Measurements from ENCODE around the gene HNRNPA0.
"Not testable (repeated sequence)": the region's sequence is repeated elsewhere in the genome, so short reads cannot be mapped to it uniquely, and the experiment has no call there.

HNRNPA0 gene

DNA sequence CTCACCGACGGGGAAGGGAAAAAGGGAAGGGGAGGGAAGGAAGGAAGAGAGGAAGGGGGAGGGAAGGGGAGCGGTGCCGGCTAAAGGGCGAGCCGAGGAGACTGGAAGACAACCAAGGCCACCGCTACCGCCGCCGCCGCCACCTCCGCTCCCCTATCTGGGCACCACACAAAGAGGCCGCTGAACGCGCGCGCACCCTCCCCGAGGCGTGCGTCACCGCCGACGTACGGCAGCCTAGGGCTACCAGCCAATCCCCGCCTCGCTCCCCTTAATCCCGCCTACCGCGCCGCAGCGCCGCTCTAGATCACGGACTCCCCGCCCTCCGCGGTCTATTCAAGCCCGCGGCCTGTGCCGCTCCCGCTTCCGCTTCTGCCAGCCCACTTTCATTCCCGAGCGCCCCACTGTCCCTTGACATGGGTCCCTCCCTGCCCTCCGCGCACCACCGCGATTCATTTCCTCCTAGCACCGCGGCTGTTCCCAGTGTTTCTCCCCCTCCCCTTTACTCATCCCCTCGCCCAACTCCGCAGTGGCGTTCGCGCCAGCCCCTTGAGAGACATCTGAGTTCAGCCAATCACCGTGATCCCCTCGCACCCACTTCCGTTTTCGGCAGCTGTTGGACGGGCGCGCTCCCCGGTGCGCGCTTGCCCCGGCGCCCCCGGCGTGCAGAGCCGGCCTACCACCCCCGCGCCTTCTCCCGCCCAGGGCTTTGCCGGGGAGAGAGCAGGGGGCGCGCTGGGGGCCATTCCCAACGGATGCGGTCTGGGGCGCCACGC lies at the start of gene HNRNPA0:
Gene HNRNPA0 (minus strand): TSS at position 176 of the 773 bp plus-strand sequence. CDS start 297 bp downstream, outside the sequence.
- peak; percentile 98 for DNase-seq

DNA sequence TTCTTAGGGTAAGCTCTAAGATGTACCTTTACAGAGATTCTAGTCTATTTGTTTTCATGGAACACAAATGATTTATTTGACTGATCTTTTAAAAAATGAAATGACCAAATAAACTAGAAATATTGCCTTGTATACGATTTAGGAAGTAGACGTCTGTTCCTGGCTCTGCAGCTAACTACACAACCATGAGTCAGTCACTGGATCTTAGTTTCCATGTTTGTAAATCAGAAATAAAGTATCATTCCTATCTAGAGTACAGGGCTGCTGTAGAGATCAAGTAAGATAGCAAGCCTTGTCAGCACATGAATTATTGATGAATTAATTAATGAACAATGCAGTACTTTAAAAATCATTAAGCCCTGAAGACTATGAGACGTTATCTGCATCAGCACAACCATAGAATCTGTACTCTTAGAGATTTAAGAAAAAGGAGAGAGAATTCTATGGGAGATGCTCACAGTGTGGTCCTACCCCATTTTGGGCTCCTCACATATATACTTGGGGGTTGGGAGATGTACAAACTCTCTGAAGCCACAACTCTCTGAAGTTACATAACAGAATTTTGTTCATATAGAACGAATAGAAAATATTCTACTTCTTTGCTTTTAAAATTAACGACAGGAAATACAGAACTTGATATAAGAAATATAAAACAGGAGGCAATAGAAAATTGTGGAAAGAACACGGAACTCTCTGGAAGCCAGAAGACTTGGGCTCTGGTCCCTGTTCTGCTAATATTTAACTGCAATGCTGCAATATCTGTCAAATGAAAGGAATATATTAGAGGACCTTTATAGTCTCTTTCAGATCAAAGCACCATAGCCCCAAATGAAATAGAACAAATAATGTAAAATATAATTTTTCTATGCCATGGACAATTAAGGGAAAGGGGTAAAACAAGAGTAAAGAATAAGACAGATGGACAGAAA lies 48.4 kb upstream of the HNRNPA0 start:
- DNase-seq, result no peak

DNA sequence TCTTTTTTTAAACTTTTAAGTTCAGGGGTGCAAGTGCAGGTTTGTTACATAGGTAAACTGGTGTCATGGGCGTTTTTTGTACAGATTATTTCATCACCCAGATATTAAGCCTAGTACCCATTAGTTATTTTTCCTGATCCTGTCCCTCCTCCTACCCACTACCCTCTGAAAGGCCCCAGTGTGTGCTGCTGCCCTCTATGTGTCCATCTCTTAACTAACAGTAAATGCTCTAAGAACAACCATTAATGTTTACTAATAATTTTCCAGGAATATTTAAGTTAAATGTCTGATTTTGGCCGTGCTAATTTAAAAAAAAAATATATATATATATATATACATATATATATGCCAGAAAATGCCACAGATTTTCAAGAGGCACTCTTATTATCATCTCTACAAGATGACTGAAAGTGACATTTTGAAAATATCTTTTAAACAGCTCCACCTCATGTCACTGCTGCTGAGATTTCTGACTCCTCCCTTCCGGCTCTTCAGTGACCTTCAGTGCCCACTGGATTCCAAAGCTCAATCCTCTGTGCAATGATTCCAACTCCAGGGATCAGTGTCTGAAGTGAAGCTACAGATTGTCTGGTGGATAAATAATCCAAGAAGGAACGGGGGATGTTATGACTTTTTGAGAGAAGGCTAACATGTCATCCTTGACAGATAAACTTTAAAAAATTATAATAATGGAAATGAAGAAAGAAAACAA lies 46.7 kb upstream of the HNRNPA0 start:
- DNase-seq, result no peak

DNA sequence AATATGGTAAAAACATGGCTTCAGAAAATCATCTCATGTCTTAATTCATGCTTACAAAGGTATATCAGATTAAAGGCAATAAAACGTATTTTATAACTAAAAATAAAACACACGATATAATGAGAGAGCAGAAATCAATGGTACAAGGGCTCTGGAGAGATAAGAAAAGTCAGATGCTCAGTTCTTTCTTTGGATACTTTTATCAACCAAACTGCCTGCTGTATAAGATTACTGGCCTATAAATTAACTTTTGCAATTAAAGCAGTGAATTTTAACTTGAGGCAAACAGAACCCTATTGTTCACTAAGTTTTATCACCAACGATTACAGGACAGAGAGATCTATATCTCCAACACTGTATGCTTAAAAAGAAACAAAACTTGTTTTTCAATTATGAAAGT lies 42.1 kb upstream of the HNRNPA0 start:
- no peak for DNase-seq

DNA sequence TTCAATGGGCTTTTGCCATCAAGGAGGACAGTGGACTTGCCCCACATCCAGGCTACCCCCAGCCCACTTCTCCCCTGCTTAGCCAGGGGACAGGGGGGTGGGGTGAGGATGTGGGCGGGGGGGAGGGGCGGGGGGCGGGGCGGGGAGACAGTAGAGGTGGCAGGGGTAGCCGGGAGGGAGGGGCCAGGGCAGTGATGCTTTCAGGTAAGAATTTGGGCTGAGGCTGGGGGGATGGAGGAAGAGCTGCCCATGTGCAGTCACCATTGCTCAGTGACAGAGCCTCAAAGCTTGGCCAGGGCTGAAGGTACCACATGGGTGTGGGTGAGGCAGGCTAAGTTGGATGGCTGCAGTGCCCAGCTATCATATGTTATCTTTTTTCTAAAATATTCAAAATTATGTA lies 40.7 kb upstream of the HNRNPA0 start:
- DNase-seq, result no peak

DNA sequence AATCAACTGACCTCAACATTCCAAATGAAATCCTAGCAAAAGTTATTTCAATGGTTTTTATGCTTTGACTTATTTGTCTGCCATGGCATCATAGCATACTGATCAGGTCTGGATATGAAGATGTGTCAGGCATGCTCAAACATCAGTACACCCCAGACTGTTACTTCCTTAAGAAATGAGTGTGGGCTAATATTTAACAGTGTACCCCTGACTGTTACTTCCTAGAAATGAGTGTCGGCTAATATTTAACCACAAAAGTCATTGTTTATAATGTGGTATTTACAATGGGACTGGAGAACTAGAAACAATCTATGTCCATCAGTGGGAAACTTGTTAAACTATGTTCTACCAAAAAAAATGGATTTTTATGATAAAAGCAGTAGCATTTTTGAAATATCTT lies 38.1 kb upstream of the HNRNPA0 start:
- DNase-seq, result no peak

DNA sequence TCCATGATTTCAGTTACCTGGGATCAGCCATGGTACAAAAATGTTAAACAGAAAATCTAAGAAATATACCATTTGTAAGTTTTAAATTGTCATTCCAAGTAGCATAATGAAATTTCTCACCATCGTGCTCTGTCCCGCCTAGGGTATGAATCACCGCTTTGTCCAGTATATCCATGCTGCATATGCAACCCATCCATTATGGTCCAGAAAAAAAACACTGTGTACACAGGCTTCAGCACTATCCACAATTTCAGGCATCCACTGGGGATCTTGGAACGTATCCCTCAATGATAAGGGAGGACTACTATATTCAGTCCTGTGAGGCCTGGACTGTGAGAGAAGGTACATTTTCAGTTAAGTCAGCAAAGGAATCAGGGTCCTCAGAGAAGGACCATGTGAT lies 37.6 kb upstream of the HNRNPA0 start:
- no peak for DNase-seq

DNA sequence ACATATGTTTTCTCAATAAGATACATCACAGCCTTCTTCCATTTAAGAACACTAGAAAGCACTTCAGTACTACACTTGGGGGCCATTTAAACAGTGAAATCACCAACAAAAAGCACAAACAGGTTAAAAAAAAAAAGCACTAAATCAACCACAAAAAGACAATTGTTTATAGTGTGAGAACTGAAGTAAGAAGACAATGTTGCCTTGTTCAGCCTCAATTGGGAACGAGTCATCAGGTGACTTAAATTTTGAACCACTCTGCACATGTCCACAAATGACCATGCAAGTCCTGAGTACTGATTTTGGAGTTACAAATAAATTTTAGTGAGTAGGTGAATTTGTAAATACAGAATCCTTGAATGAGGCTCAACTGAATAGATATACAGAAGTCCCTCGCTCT lies 37.2 kb upstream of the HNRNPA0 start:
- DNase-seq, result no peak

DNA sequence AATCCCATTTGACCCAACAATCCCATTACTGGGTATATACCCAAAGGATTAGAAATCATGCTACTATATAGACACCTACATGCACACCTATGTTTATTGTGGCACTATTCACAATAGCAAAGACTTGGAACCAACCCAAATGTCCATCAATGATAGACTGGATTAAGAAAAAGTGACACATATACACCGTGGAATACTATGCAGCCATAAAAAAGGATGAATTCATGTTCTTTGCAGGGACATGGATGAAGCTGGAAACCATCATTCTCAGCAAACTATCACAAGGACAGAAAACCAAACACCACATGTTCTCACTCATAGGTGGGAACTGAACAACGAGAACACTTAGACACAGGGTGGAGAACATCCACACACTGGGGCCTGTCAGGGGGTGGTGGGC lies 34.4 kb upstream of the HNRNPA0 start:
- DNase-seq, result not testable (repeated sequence)

DNA sequence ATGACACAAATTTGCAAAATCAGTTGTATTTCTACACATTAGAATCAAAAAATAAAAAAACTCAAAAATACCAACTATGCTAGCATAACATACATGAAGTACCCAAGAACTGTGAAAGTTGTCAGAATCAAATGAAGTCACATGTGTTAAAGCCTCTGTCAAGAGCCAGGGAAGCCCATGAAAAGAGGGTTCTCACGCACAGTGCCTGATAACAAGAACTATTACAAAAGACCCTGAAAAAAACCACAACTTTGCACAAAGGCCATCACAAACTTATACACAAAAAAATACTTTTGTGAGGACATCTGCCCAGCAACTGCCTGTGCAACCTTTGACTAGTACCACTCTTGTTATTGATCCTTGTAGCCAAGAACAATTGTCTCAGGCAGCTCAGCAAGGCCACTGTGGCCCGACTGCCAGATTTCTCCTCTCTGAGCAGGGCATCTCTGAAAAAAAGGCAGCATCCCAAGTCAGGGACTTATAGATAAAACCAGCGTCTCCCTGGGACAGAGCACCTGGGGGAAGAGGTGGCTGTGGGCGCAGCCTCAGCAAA lies 28.9 kb upstream of the HNRNPA0 start:
- no peak for DNase-seq

DNA sequence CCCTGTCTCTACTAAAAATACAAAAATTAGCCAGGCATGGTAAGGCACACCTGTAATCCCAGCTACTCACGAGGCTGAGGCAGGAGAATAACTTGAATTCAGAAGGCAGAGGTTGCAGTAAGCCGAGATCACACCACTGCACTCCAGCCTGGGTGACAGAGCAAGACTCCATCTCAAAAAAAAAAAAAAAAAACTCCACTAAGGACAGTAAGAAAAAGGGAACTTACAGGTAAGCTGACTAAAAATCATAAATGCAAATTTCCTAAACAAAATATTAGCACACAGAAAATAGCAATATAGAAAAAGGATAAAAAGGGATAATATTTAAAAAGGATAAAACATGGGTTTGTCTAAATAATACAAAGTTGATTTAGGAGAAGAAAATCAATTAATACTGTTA lies 27.9 kb upstream of the HNRNPA0 start:
- no peak for DNase-seq

DNA sequence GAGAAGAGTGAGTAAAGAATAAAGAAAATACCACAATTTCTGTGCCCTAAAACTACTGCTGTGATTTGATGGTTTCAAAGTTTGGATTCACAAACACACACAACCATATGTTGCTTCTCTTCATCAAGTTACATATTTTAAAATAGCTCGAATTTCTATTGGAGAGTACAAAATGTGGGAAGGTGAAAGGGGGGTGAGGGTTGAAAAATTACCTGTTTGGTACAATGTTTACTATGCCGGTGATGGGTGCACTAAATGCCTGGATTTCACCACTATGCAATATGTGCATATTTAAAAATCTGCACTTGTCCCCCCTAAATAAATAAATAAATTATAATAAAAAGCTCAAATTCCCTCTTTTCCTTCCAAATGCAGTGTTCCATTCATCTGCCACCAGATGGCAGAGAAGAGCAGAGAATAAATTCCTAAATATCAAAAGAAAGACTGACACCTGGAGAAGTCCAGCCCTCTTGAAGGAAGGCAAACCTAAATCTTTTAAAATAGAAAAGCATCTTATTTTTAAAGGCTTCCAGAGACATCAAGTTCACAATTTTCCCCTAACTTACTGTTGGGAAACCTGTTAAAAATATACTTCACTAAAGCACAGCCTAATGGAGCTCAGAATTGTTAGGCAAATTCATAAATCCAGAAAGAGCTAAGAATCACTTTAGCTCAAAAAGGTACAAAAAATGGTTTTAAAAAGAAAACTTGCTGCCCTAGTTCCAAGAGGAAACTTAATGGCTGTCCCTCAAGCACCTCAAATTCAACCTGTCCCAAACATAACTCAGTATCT lies 24.8 kb upstream of the HNRNPA0 start:
- DNase-seq, result no peak

DNA sequence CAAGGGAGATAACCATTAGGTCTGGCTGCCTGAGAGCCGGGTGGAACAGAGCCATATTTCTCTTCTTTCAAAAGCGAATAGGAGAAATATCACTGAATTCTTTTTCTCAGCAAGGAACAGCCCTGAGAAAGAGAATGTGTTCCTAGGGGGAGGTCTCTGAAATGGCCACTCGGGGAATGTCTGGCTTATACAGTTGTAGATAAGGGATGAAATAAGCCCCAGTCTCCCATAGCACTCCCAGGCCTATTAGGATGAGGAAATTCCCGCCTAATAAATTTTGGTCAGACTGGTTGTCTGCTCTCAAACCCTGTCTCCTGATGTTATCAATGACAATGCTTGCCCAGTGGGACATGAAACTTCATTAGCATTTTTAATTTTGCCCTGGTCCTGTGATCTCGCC lies 13.8 kb upstream of the HNRNPA0 start:
- DNase-seq, result not testable (repeated sequence)

DNA sequence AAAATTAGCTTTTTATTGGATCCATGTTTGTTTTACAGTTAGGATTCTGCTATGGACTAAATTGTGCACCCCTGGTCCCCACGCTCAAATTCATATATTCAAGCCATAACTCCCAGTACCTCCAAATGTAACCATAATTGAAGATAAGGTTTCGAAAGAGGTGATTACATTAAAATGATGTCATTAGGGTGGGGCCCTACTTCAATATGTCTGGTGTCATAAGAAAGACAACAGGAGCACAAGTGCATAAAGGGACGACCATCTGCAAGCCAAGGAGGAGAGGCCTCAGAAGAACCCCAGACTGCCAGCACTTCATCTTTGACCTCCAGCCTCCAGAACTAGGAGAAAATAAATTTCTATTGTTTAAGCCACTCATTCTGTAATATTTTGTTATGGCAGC lies 7.4 kb upstream of the HNRNPA0 start:
- no peak for DNase-seq

DNA sequence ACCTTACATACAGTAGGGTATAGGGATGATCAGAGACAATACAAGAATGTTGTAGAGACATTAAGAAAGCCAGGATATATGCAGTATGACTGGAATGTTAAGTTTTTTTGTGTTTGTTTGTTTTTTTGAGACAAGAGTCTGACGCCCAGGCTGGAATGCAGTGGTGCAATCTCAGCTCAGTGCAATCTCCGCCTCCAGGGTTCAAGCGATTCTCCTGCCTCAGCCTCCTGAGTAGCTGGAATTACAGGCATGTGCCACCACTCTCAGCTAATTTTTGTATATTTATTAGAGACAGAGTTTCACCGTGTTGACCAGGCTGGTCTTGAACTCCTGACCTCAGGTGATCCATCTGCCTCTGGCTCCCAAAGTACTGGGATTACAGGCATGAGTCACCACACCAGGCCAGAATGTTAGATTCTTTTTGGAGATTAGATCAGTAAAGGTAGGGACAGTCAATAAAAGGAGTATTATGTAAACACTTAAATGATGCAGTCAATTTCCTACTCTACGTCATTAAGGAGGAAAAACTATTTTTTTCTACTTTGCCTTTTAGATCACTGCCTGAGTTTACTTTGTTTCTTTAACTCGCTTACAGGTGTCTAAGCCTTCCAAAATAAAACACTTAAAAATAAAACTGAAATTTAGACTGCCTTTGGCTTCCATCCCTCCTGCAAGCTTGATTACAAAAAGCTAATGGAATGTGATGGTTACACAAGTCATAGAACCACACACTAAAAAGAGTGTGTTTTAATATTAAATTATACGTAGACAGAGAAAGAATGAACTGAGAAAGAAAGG lies 6.8 kb upstream of the HNRNPA0 start:
- DNase-seq, result no peak

DNA sequence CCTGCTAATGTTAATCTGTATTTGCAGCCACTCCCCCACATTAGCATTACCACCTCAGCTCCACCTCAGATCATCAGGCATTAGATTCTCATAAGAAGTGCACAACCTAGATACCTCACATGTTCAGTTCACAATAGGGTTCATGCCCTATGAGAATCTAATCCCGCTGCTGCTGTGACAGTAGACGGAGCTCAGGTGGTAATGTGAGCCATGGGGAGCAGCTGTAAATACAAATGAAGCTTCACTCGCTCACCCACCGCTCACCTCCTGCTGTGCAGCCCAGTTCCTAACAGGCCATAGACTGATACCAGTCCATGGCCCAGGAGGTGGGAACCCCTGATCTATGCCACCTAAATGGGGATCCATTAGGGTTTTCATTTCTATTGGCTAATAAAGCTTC lies 6.1 kb upstream of the HNRNPA0 start:
- DNase-seq, result no peak

DNA sequence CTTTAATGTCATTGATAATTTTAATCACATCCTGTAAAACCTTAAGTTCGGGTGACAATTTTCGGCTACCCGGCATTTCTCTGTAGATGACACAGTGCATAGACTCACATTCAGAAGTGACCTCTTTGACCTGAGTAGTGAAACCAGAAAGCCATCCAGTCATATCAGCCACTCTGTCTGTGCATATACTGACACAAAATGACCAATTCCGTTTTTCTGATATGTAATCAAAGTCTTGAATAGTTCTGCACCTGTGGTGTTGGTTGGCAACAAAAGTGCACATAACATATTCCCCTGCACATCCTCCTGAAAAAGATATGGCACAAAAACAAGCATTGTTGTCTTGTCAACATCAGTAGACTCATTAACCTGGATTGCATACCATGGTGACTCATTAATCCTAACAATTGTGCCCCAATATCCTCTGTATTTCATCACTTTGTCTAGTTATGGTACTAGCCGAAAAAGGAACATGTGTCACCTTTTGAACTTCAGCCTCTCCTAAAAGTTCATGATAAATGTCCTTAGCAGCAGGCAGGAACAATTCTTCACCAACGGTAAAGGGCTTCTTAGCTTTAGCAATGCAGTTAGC lies 4.6 kb upstream of the HNRNPA0 start:
- DNase-seq, result peak; percentile 12

DNA sequence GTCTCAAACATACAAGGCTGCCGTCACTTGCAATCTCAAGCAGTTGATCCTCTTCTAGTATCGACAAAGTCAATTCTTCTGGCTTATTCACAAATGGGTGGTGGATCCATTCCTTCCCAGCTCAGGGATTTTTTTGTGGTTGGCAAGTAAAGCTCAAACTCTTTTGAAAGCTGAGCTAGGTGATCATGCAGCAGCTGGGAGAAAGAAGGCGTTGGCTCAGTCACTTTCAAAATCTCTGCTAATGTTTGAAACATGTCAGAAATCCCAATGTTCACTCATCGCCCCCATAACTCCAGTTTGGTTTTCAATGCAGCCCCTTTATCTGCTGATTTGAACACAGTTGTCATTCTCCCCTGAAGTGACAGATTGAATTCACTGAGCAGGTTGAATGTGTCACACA lies 4.0 kb upstream of the HNRNPA0 start:
- no peak for DNase-seq

DNA sequence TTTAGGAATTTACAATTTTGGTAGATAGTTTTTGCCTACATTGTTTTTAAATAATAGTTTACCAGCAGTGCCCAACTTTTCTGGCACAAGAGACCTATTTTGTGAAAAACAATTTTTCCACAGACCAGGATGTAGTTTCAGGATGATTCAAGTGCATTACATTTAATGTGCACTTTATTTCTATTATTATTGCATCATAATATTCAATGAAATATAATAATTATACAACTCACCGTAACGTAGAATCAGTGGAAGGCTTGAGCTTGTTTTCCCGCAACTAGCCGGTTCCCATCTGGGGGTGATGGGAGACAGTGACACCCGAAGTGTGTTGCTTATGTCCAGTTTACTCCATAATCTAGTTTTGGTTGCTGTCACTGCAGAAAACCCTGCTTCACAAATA lies 3.5 kb upstream of the HNRNPA0 start:
- DNase-seq, result no peak

DNA sequence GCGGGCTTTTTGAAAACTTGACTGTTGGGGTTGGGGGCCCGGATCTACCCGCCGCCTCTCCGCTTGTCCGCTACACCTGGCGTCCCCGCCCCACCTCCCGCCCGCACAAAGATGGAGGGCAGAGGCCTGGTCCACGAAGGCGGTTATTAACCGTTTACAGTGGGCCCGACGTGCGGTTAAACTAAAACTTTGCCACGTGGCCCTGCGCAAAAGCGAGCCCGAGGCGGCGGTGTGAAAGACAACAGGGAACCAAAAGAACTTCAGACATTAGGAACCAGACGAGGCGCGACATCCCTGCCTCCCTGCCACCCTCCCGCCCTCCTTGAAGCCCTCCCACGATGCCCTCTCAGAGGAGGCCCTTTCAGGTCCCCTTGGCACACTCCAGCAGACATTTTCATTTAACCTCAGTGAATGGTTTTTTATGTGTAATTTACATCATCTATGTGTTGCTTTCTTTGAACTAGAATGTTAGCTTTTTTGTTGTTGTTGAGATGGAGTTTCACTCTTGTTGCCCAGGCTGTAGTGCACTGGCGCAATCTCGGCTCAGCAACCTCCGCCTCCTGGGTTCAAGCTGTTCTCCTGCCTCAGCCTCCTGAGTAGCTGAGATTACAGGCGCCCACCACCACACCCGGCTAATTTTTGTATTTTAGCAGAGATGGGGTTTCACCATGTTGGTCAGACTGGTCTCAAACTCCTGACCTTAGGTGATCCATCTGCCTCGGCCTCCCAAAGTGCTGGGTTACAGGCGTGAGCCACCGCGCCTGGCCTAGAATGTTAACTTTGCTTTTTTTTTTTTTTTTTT lies 999 bp upstream of the HNRNPA0 start:
- DNase-seq, result no peak

Data from activated CD4-positive, alpha-beta T cell treated with anti-CD3 and anti-CD28 coated beads for 48 hours (primary cell).